ENCODE results near the gene MOGAT3. TPM values are rescaled to one million over a fixed set of nuclear protein-coding genes. Genes with fewer than 3 reads are reported as not detected.

Gene MOGAT3
- total RNA-seq, 1 experiment from 2014 or later: 0.15 TPM

GRCh38 chr7:101168412-101169049 is 32.3 kb downstream of the MOGAT3 start:
- Histone ChIP-seq H3K79me2 (ENCODE audit: insufficient read depth, low read length) (no peaks in the 10 kb centered on the region), H4K8ac (replicated peaks; ENCODE audit: insufficient read length, low read depth, low read length) (no peak overlapping the region), H3K4ac (ENCODE audit: low read depth, low read length) (no peak overlapping the region), H2AFZ (ENCODE audit: low read length) (no peak overlapping the region), H3K23ac (ENCODE audit: insufficient read length, low read depth, low read length) (no peak overlapping the region), H4K91ac (ENCODE audit: insufficient read length, low read depth, low read length) (no peak overlapping the region), H2AK5ac (ENCODE audit: insufficient read length, low read length) (no peak overlapping the region), H3K23me2 (ENCODE audit: insufficient read length, low read depth, low read length, poor library complexity, severe bottlenecking) (peaks cover 62% of the 10 kb centered on the region), H3K9me3 (ENCODE audit: control insufficient read depth, low read depth, low read length) (no peaks in the 10 kb centered on the region), H3T11ph (ENCODE audit: low read length) (no peak overlapping the region), H3K4me2 (ENCODE audit: insufficient read depth, insufficient read length, low read length) (peak overlapping the region; percentile 63), H4K5ac (ENCODE audit: insufficient read length, low read depth, low read length) (no peak overlapping the region), H3K4me1 (ENCODE audit: insufficient read depth, low read length) (peaks cover 16% of the 10 kb centered on the region; the same call in 1 of the 2 replicates), H2BK5ac (ENCODE audit: insufficient read length, low read length) (no peak overlapping the region), H2BK20ac (ENCODE audit: low read depth, low read length, poor library complexity, severe bottlenecking) (no peak overlapping the region), H3K79me1 (ENCODE audit: insufficient read depth, low read depth, low read length, poor library complexity, severe bottlenecking) (no peaks in the 10 kb centered on the region), H2BK120ac (ENCODE audit: low read depth, low read length, poor library complexity, severe bottlenecking) (no peak overlapping the region), H3K27me3 (ENCODE audit: insufficient read depth, low read length) (peaks cover 47% of the 10 kb centered on the region), H3K18ac (ENCODE audit: insufficient read length, low read depth, low read length) (no peak overlapping the region), H3K27ac (ENCODE audit: insufficient read length, low read depth, low read length) (no peak overlapping the region), H3K14ac (ENCODE audit: insufficient read depth, low read length) (no peak overlapping the region), H2BK12ac (ENCODE audit: insufficient read length, low read depth, low read length) (no peak overlapping the region), H2BK15ac (ENCODE audit: low read depth, low read length) (no peak overlapping the region), H3K56ac (ENCODE audit: insufficient read length, low read depth, low read length) (no peak overlapping the region), H3K9ac (ENCODE audit: extremely low read depth, insufficient read length, low read length) (no peak overlapping the region), H4K20me1 (ENCODE audit: control insufficient read depth, insufficient read depth, insufficient read length) (no peaks in the 10 kb centered on the region)
- Mint-ChIP-seq H3K4me1 (peaks cover 63 to 75% of the 10 kb centered on the region in 2 experiments), H3K27ac (0 out of 7 replicates have a peak overlapping the region, but pooled peaks of 1 of the 3 experiments have one; percentile 27), H3K9me3 (no peaks in the 10 kb centered on the region), H3K36me3 (ENCODE audit: insufficient read depth in 1 of 3, low read depth in 3 of 3) (no peaks in the 10 kb centered on the region), H3K27me3 (ENCODE audit: low read depth) (peaks cover 87% of the 10 kb centered on the region), H3K4me3 (peak overlapping the region; percentile 65 to 87)
- no peak for TF ChIP-seq CTCF (conservative IDR thresholded peaks at IDR 0.05)
- peak; percentile 36 for DNase-seq
- WGBS (ENCODE audit: extremely low coverage, insufficient read length, low lambda C conversion rate): no CpG with 5 or more reads among the region's 6 CpGs
